ENCODE results near the gene FMO1.
"Not testable (repeated sequence)": the region's sequence is repeated elsewhere in the genome, so short reads cannot be mapped to it uniquely, and the experiment has no call there.

Gene FMO1

GRCh38 chr1:171248302-171248701 is at the start of gene FMO1:
TSS of gene FMO1 (plus strand) at chr1:171248494. CDS start at chr1:171258088, 9,594 bp downstream.
- DNase-seq: no peak

GRCh38 chr1:171204296-171204695 is 44.0 kb upstream of the FMO1 start:
- DNase-seq: no peak

GRCh38 chr1:171206204-171206977 is 41.9 kb upstream of the FMO1 start:
- no peak for DNase-seq

- no peak for DNase-seq
These were observed 41.3 kb upstream of the FMO1 start for GRCh38 chr1:171206978-171207355.

GRCh38 chr1:171207377-171207776 is 40.9 kb upstream of the FMO1 start:
- DNase-seq: no peak

GRCh38 chr1:171210355-171210754 is 37.9 kb upstream of the FMO1 start:
- no peak for DNase-seq

GRCh38 chr1:171212607-171213351 is 35.5 kb upstream of the FMO1 start:
- DNase-seq: no peak

GRCh38 chr1:171213559-171214454 is 34.5 kb upstream of the FMO1 start:
- no peak for DNase-seq

- no peak for DNase-seq
These were observed 30.4 kb upstream of the FMO1 start for GRCh38 chr1:171217658-171218443.

GRCh38 chr1:171218661-171219060 is 29.6 kb upstream of the FMO1 start:
- no peak for DNase-seq

GRCh38 chr1:171219346-171220080 is 28.8 kb upstream of the FMO1 start:
- DNase-seq: no peak

- DNase-seq: no peak
These were observed 28.2 kb upstream of the FMO1 start for GRCh38 chr1:171220081-171220420.

- DNase-seq: no peak
These were observed 27.7 kb upstream of the FMO1 start for GRCh38 chr1:171220581-171221054.

- DNase-seq: no peak
These were observed 26.4 kb upstream of the FMO1 start for GRCh38 chr1:171221665-171222591.

- DNase-seq: no peak
These were observed 25.4 kb upstream of the FMO1 start for GRCh38 chr1:171222936-171223335.

- DNase-seq: not testable (repeated sequence)
These were observed 24.0 kb upstream of the FMO1 start for GRCh38 chr1:171224257-171224656.

GRCh38 chr1:171226747-171227370 is 21.4 kb upstream of the FMO1 start:
- DNase-seq: no peak

- no peak for DNase-seq
These were observed 17.0 kb upstream of the FMO1 start for GRCh38 chr1:171231326-171231725.

- DNase-seq: no peak
These were observed 15.1 kb upstream of the FMO1 start for GRCh38 chr1:171233183-171233582.

GRCh38 chr1:171236231-171236630 is 12.1 kb upstream of the FMO1 start:
- DNase-seq: not testable (repeated sequence)

All from stimulated activated naive CD4-positive, alpha-beta T cell treated with Interleukin-2 at 50 U/mL for 16 hours (primary cell).